GM18907 (cell line): Measurements from ENCODE around the gene SCUBE1.

ENCODE experiments used
- ATAC-seq: cut with Tn5 transposase; IDR thresholded peaks from one replicate; pipeline ENCODE4 v1.9.1; 2021; ENCODE audit warnings: mild to moderate bottlenecking, moderate library complexity; ENCODE audit not compliant: unreplicated experiment

SCUBE1 gene

DNA sequence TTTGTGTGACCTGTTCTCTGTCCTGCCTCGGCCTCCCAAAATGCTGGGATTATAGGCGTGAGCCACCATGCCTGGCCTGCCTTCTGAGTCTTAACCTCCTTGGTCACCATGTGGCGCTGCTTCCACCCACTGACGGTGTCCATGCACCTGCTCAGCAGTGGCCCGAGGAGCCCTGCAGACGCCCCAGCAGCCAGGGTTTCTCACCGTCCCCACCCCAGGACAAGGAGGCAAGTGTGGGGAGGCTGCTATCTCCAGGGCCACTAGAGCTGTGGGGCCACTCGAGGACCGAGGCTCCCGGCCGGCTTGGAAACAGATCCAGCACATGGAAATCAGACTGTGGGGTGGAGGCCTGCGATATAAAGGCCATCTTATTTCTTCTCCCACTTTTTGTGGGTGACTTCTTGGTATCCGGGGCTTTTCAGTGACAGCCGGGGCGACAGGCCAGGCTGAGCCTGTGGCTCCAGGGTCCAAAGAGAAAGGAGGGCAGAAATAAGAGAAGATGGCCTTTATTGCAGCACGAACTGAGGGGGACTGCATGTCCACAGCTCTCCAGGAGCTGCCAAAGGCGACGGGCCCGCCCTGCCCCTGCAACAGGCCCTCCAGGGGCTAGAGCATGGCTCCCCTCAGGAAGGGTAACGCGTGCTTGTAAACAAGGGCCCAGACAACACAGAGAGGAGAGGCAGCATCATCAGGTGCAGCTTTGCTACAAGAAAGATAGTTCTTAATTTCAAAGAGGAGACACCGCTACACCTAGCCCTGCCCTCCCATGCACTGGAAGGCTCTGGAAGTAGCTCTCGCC lies 176.8 kb downstream of the SCUBE1 start:
- ATAC-seq, result no peak

DNA sequence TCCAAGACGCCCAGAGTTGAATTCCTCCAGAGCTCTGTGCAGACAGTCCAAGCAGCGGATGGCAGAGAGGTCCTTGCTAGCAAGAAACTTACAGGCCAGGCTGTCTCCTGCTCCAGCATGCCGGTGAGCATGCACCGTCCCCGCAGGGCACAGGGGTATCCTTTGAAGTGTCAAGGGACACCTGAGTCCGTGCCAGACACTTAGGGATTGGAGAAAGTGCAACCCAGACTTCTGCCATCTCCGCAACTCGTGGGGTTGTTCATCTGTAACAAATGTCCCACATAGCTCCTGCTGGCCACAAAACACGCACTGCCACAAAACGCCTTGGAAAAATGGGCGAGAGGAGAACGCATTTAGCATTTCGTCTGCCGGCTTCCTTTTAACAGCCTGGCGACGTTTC lies 178.5 kb downstream of the SCUBE1 start:
- ATAC-seq, result no peak

DNA sequence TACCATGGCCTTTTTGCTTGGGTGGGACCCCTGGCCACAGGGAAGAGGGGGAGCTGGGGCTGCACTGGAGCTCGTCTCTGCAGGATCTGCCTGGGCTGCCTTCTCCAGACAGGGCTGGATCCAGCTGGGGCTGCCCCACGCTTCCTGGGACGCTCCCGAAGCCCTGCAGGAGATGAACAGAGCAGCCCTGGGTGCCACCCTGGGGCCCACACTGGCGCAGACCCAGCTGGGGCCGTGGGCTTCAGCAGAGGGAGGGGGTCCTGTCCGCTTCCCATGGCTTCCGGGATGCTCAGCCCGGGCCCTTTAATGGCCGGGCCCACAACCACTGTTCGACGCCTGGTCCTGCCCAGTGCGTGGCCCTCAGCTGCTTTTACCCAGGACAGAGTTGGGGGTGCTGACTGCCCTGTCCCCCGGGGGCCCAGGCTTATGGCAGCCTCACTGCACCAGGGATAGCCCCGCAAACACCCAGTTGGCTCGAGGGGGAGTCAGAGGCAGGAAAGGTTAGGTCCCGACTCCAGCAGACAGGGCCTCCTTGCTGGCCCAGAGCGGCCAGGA lies 179.9 kb downstream of the SCUBE1 start:
- no peak for ATAC-seq

DNA sequence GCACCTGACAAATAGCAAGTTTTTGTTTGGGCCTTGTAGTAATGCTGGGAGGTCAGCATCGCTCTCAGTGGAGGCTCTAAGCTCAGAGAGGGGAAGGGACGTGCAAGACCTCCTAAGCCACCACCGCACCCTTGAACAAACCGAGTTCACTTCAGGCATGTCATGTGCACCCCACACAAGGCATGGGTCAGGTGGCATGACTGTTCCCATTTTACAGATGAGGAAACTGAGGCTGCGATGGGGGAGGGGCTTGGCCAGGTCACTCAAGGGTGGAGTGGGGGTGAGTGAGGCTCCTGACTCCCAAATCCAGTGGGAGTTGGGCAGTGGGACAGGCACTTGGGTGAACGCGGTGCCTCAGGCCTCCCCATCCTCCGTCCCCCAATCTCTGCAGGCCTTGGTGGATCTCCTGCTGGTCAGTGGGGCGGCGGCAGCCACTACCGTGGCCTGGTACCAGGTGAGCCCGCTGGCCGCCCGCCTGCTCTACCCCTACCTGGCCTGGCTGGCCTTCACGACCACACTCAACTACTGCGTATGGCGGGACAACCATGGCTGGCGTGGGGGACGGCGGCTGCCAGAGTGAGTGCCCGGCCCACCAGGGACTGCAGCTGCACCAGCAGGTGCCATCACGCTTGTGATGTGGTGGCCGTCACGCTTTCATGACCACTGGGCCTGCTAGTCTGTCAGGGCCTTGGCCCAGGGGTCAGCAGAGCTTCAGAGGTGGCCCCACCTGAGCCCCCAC lies 180.6 kb downstream of the SCUBE1 start:
- ATAC-seq, result no peak

DNA sequence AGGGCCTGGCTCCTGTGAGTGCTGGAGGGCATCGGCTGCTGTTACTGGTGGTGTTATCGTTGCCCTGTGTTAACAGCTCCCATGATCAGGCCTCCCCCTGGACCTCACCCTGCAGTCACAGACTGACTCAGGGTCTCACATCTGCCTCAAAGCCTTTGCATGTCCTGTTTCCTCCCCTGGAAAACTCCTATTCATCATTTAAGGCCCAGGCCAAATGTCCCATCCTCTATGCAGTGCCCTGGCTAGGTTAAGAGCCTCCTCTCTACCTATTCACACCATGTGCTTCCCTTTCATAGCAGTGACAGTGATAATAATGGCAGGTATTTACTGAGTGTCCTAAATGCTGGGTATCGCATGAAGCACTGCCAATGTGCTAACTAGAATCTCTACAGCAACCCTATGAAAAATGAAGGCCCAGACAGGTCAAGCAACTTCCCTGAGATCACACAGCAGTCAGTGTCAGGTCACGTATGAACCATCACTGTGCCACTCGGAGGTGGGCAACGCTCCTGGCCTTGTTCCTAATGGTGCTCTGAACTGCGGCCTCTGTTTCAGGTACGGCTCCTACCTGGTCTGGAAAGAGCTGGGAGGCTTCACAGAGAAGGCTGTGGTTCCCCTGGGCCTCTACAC lies 182.6 kb downstream of the SCUBE1 start:
- ATAC-seq, result no peak

DNA sequence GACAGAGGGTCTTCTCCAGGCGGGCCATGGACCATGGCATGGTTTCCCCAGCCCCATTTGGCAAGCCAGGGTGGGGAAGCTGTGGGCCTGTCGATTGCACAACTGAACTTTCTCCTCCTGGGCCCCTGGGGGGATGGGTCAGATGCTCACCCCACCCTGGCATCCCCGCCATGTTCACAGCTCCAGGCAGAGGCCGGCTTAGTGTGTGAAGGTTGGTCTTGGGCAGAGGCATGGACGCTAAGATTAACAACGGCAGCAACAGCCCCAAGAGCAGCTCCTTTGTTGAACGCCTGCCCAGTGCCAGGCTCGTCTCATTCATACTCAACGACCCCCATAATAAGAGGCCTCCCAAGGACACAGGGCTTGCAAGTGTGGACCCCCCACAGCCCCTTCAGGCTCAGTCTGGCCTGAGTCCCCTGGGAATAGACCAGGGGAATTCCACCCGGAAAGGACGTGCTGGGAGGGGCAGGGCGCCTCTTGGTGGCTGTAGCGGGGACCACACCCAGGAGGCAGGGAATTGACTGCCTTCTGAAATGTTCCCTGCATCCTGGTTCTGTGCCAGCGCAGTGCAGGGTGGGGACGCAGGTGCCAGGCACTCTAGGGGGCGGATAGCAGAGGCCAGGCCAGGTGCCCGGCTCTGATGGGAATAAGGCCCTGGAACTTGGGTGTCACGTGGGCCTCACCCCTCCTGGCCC lies 183.5 kb downstream of the SCUBE1 start:
- no peak for ATAC-seq

DNA sequence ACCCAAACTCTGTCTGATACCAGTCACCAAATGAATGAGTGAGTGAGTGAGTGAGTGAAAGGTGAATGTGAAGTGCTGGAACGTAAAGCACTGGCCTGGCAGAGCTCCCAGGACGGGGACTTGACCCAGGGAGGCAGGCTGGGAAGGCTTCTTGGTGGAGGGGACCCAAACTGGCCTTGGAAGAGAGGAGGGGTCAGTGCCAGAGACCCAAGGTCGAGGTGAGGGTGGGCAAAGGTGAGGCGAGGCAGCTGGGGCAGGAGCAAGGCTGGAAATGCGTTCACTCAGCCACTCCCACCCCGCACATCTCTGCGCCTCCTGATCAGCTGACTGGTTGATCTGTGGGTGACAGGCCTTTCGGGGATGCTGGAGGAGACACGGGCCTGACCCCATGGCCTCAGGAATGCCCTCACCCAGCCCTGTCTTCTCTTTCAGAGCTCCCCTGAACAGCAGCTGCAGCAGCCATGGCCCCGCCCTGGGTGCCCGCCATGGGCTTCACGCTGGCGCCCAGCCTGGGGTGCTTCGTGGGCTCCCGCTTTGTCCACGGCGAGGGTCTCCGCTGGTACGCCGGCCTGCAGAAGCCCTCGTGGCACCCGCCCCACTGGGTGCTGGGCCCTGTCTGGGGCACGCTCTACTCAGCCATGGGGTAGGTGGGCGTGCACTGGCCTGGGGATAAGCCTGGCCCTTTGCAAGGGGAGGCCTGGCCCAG lies 184.2 kb downstream of the SCUBE1 start:
- ATAC-seq, result no peak

DNA sequence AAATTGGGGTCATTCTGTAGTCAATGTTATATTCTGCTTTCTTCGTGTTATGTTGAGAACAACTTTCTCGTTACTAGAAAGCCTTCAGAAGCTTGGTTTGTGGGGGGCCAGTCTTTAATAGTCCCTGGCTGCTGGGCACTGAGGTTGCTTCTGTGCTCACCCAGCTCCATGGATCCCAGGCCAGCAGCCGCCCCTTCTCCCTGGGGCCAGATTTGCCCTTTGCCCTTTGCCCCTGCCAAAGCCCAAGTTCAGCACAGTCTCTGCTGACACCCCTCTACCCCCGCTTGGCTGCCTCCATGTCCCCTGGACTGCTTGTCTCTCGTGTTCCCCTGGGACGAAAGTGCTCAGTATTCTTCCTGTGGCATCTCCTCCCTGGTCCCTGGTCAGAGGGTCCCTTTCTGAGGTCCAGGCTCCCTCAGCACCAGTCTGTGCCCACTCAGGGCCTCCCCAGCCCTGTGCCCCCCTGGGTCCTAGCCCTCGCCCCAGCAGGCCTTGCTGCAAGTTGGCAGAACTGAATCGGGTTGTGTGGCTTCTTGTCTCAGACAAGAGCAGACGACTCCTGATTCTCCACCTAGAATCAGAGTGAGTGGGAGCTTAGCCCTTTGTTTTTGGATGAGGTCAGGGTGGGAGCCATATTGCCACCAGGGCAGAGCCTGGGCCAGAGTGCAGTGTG lies 185.2 kb downstream of the SCUBE1 start:
- no peak for ATAC-seq

DNA sequence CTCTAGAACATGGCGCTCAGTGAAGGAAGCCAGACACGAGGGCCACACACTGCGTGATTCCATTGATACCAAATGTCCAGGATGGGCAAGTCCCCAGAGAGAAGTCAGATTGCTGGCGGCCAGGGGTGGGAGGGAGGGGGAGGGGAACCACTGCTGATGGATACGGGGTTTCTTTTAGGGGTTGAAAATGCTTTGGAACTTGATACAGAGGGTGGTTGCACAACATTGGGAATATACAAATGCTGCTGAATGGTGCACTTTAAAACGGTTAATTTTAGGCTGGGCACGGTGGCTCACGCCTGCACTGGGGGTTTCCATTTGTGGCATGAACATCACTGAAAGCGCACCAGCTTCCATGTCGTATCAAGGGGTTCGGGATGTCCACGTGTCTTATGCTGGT lies 186.8 kb downstream of the SCUBE1 start:
- no peak for ATAC-seq

DNA sequence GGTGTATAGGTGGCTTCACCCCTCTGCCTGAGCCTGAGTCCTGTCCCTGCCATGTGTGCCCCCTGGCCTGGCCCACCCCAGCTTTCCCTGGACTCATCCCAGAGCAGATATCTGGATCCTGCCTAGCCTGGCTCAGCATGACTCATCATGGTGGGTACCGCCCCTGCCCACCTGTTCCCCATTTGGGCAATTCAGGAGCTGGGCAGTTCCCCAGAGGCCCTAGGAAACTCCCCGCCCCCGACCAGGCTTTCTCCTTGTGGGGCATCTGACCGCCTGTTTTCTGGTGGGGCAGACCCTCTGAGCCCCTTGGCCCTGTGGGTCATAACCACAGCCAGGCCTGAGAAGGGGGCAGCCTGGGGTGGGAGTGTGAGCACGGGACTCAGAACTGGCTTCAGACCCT lies 187.4 kb downstream of the SCUBE1 start:
- ATAC-seq, result no peak

DNA sequence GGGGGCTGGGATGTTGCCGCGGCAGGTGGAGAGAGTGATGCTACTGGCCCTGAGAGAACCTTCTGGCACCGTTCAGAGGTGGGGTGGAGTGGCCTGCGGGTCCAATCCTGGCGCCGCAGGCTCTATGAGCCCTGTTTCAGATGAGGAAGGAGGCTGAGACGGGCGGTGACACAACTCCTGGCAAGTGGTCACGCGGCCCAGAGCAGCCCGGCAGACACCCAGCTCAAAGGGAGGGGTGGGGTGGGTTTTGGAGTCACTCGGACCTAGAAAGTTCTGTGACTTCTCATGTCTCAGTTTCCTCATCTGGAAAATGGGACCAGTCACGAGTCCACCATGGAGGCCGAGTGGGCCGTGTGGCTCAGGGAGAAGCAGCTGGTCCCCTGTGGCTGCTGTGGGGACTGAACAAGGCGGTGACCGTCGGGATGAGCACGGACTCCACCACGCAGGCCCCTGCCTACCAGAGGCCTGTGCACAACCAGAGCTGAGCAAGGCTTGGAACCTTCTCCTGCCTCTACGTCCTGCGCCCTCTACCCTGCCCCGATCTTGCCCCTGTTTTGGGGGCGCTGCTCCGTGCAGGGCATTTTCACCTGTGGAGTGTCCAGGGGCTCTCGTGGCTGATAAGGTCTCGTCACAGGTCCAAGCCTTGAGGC lies 188.2 kb downstream of the SCUBE1 start:
- ATAC-seq, result no peak

DNA sequence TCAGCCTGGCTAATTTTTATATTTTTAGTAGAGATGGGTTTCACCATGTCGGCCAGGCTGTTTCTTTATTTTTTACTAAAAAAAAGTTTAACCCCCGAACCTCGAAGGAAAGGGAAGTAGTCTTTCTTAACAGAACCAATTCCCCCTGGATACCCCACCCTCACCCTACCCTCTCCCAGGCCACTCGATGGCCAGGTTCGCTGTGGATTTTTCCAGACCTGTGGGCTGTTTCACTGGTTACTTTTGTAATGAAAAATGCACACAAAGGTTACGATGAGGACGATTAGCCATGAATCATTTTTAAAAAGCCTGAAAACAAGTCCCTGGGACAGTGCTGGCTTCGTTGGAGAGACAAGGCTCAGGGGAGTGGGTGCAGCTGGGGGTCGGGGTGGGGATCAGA lies 189.3 kb downstream of the SCUBE1 start:
- no peak for ATAC-seq

DNA sequence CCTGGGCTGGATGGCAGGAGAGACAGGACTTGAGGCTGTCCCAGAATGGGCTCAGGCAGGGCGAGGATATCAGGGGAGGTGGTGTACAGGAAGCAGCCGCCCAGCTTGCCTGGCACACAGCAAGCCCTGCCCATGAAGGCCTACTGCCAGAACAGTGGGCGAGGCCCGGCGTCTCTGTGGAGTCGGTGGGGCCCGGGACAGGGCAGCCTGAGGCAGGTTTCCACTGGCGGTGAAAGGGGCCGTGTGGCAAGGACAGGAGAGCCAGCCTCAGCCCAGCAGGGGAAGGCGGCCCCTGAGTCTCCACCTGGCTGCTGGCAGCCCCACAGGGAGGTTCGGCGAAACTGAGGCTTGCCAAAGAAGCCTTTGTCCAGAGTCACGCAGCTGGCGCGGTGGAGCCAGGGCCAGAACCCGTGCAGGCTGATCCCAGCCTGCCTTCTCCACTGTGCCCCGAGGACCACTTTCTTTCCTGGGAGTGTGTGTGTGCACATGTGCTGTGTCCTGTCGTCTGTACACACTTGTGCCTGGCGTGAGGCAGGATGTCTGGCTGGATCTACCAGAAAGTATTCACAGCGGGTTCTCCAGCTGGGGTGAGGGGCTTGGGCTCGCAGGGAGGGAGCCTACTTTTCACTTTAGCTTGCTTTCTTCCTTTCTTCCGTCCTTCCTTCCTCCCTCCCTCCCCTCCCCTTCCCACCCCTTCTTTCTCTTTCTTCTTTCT lies 190.7 kb downstream of the SCUBE1 start:
- ATAC-seq, result no peak

DNA sequence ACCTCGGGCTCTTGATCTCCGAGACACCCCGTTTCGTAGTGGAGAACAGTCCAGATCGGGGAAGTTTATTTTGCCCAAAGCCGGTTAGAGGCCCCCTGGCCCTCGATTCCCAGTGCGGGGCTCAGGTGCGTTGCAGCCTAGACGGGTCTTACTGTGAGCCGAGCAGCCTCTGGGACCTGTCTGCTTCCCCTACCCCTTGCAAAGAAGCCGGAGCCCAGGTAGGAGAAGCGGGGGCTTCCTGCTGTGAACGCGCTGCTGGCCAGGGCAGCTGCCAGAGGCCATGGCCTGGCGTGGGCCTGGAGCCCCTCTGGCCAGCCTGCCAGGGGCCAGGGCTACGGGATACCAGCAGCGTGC lies 191.2 kb downstream of the SCUBE1 start:
- ATAC-seq, result no peak

DNA sequence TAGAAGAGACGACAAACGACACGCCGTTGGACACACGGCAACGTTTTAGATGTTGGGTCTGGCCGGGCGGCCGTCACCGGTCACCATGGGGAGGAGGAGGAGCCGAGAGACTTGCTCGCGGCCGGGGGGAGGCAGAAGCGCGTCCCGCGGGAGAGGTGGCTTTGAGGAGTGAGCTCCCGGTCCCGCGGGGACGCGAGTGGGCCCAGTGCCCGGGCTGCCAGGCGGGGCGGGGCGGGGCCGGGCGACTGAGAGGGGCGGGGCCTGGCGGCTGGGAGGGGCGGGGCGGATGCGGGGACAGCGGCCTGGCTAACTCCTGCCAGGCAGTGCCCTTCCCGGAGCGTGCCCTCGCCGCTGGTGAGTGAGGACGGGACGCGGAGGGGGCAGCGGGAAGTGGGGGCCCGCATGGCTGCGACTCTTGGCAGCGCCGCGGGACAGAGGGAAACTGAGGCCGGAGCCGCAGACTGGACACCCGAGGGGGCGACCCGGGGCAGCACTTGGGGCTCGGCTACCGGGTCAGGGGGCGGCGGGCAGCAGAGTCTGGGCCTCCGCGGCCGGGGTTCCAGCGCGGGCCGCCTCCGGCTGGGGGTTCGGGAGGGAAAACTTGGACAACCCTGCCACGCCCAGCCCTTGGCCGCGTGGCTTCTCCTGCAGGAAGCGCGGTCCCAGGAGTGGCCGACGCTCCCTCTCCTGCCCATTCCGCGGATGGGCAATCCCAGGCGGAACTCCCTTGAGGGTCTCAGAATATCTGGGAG lies 191.7 kb downstream of the SCUBE1 start, which contains the start of gene TSPO:
TSS of gene TSPO (plus strand) at position 309 of the 752 bp plus-strand sequence. CDS start 7,680 bp downstream, outside the sequence.
- ATAC-seq, result no peak

DNA sequence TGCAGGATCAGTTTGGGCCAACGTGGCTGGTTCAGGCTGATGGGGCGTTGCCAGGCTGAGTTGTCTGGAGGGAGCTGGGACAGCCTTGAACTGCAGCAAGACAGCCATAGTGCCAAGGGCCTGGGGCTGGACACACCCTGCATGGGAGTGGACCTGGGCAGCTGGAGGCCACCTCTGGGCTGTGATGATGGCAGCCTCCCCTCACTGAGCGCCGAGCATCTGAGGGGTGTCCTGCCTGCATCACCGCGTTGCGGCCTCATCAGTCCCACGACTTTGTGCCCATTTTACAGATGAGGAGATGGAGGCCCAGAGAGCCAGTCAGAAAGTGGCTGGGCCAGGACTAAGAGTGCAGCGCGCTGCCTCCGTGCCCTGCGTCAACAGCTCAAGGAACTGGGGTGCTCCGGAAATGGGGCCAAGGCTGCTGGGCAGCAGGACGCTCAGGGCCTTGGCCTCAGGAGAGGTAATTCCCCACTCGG lies 192.4 kb downstream of the SCUBE1 start:
- ATAC-seq, result no peak

DNA sequence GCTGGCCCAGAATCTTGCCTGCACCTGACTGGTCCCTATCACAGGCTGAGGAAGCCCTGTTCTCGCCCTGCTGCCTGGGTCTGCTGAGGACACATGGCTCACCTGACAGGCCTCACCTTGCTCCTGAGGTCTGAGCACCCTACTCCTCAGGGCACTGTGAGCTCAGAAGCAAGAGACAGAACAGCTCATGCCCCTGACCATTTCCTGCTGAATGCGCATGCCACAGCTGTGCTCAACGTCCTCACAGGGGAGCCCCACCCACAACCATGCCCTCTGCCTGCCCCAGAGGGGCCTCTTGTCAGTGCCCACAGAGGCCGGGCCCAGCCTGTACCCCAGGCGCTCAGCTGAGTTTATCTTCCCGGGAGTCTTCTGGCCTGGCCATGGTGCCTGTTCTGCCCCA lies 194.6 kb downstream of the SCUBE1 start:
- ATAC-seq, result no peak

DNA sequence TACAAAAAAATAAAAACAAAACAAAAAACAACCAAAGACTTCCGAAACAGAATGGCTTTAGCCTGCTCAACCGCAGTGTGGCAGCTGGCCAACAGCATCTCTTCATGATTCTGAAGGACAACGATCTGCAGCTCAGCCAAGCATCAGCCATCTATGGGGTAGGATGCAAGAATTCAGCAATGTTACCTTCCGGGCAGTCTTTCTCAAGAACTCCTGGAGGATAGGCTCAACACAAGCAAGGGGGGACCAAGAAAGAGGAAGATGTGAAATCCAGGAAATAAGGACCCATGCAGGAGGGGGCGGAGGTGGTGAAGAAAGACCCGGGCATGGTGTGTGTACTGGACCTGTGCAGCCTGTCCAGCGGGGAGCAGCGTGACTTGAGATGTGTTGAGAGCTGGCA lies 195.4 kb downstream of the SCUBE1 start:
- no peak for ATAC-seq
